Tibial nerve (tissue), 4 donors: ENCODE results near the gene POLE2. TPM values are rescaled to one million over a fixed set of nuclear protein-coding genes. Genes with fewer than 3 reads are reported as not detected.
A peak's percentile ranks its signal among the peaks of the same experiment; 100 is the strongest.
"Not testable (repeated sequence)": the region's sequence is repeated elsewhere in the genome, so short reads cannot be mapped to it uniquely, and the experiment has no call there.

Experiments used
- DNase-seq, 2 donors: peaks; one replicate each; pipeline ENCODE4 v3.0.0-alpha.2; 2019; ENCODE audit warnings: low spot score in 2 of 2
- H3K27ac ChIP-seq, 4 donors: fragments of 200-600 bp; sonication (generic) in 3 of 4; one replicate each; pipeline ENCODE4 v1.5.1; 2017 to 2019; ENCODE audit warnings: mild to moderate bottlenecking in 1 of 4
- H3K27me3 ChIP-seq, 2 donors: fragments of 200-600 bp; sonication (generic) in 1 of 2; one replicate each; pipeline versions ENCODE4 v1.5.1 to v1.6.0; 2017 to 2019
- H3K36me3 ChIP-seq, 3 donors: fragments of 200-600 bp; sonication (generic); one replicate each; pipeline ENCODE4 v1.5.1; 2018 to 2019
- H3K4me1 ChIP-seq, 4 donors: fragments of 200-600 bp; sonication (generic) in 3 of 4; one replicate each; pipeline ENCODE4 v1.5.1; 2017 to 2019
- H3K4me3 ChIP-seq, 4 donors: fragments of 200-600 bp; sonication (generic) in 3 of 4; one replicate each; pipeline ENCODE4 v1.5.1; 2017 to 2019; ENCODE audit warnings: mild to moderate bottlenecking in 1 of 4, moderate library complexity in 1 of 4
- H3K9me3 ChIP-seq, 4 donors: fragments of 200-600 bp; sonication (generic) in 3 of 4; one replicate each; pipeline ENCODE4 v1.5.1; 2017 to 2019
- CTCF ChIP-seq, 5 experiments: fragments of 200-600 bp in 3 of 5; fragments of 450-650 bp in 2 of 5; sonication (generic) in 3 of 5; IDR thresholded peaks; one replicate each; pipeline ENCODE4 v1.5.1; 2016 to 2019; ENCODE audit warnings: antibody characterized with exemption in 5 of 5, mild to moderate bottlenecking in 3 of 5, moderate library complexity in 2 of 5
- EP300 ChIP-seq, 2 donors: sonication (generic); formaldehyde crosslinking; IDR thresholded peaks; one replicate each; pipeline ENCODE4 v1.6.1; 2017; ENCODE audit warnings: antibody characterized with exemption in 2 of 2, mild to moderate bottlenecking in 1 of 2
- POLR2A ChIP-seq, 2 donors: fragments of 450-650 bp; IDR thresholded peaks; one replicate each; pipeline ENCODE4 v1.6.1; 2017; ENCODE audit warnings: antibody characterized with exemption in 2 of 2, mild to moderate bottlenecking in 2 of 2, moderate library complexity in 2 of 2
- WGBS, 2 donors: methylation state at CpG; one replicate each; pipeline ENCODE4 v1.1.5; 2018; 5-methylcytosine and 5-hydroxymethylcytosine counted together
- total RNA-seq, 4 donors: library from RNA; depleted of rRNA; stranded (reverse); fragments of >200 nt; gene quantifications; one replicate each; pipeline ENCODE4 v1.1.0, GENCODE V29; 2016

POLE2 gene
- total RNA-seq, 4 donors from 2014 or later, result 1.1 to 9.6 (median 1.9) TPM

- H3K27me3 ChIP-seq, result no peaks in the 10 kb centered on the region
- H3K4me3 ChIP-seq, result peak overlapping the region; percentile 61 to 98 (median 88)
- peaks cover 0 to 59% (median 29%) of the 10 kb centered on the region in 4 donors for H3K4me1 ChIP-seq
- peak; percentile 34 to 37 for DNase-seq
- no peak for TF ChIP-seq EP300 (IDR thresholded peaks at IDR 0.05)
- no peak for TF ChIP-seq CTCF (IDR thresholded peaks at IDR 0.05)
- no peak for TF ChIP-seq POLR2A (IDR thresholded peaks at IDR 0.05)
- H3K27ac ChIP-seq, result peak overlapping the region; percentile 65 to 96 (median 95)
- no peaks in the 10 kb centered on the region for H3K9me3 ChIP-seq
- WGBS, 2 donors, result 6 to 9% methylated on average over 9 to 23 of the region's 65 CpGs
- peaks cover 0 to 25% (median 8%) of the 10 kb centered on the region in 3 donors for H3K36me3 ChIP-seq
These were observed 66.7 kb downstream of the POLE2 start for GRCh38 chr14:49621114-49621881.

- 1 to 2% methylated on average over 72 to 74 of the region's 85 CpGs for WGBS, 2 donors
- H3K4me3 ChIP-seq, result peak within 1 kb of the TSS; percentile 61 to 98 (median 88)
- peaks cover 0 to 25% (median 8%) of the 10 kb centered on the region in 3 donors for H3K36me3 ChIP-seq
- no peaks in the 10 kb centered on the region for H3K9me3 ChIP-seq
- peaks cover 0 to 59% (median 29%) of the 10 kb centered on the region in 4 donors for H3K4me1 ChIP-seq
- no peaks in the 10 kb centered on the region for H3K27me3 ChIP-seq
- peak; percentile 93 to 94 for DNase-seq
- H3K27ac ChIP-seq, result peak within 1 kb of the TSS; percentile 65 to 96 (median 95)
- peak; percentile 68 to 98 for TF ChIP-seq POLR2A (IDR thresholded peaks at IDR 0.05)
- peak; percentile 67 to 99 for TF ChIP-seq EP300 (IDR thresholded peaks at IDR 0.05)
- TF ChIP-seq CTCF (IDR thresholded peaks at IDR 0.05), result peak in 3 of 5 experiments; percentile 18 to 80 (median 79)
These were observed 67.6 kb downstream of the POLE2 start, which contains the start of the genes MGAT2 and RPL36AL for GRCh38 chr14:49620182-49621113. Gene MGAT2, plus strand, starts transcription at chr14:49620799. Its CDS starts 470 bp downstream, at chr14:49621269. Gene RPL36AL, minus strand, starts transcription at chr14:49620626. Its CDS starts 1,522 bp downstream, at chr14:49619104.

GRCh38 chr14:49619730-49620129 is 68.3 kb downstream of the POLE2 start:
- H3K27ac ChIP-seq, result peak overlapping the region; percentile 65 to 96 (median 95)
- WGBS, 2 donors, result 1% methylated on average over 11 of the region's 11 CpGs
- peak overlapping the region; percentile 61 to 98 (median 88) for H3K4me3 ChIP-seq
- H3K9me3 ChIP-seq, result no peaks in the 10 kb centered on the region
- H3K36me3 ChIP-seq, result peaks cover 0 to 25% (median 8%) of the 10 kb centered on the region in 3 donors
- peaks cover 0 to 59% (median 29%) of the 10 kb centered on the region in 4 donors for H3K4me1 ChIP-seq
- H3K27me3 ChIP-seq, result no peaks in the 10 kb centered on the region
- no peak for DNase-seq
- TF ChIP-seq POLR2A (IDR thresholded peaks at IDR 0.05) (no peak), CTCF (IDR thresholded peaks at IDR 0.05) (no peak), EP300 (IDR thresholded peaks at IDR 0.05) (no peak)

GRCh38 chr14:49619273-49619672 is 68.7 kb downstream of the POLE2 start:
- WGBS, 2 donors, result 69 to 73% methylated on average over 19 of the region's 19 CpGs
- Histone ChIP-seq H3K36me3 (peaks cover 0 to 25% (median 8%) of the 10 kb centered on the region in 3 donors), H3K27ac (peak overlapping the region in 2 of 4 donors; percentile 95 to 96), H3K4me1 (peaks cover 0 to 54% (median 29%) of the 10 kb centered on the region in 4 donors), H3K4me3 (peak overlapping the region; percentile 61 to 98 (median 88))
- not testable (repeated sequence) for H3K9me3 ChIP-seq, H3K27me3 ChIP-seq, DNase-seq

- peaks cover 0 to 41% (median 21%) of the 10 kb centered on the region in 4 donors for H3K4me1 ChIP-seq
- no peak for DNase-seq
- H3K27me3 ChIP-seq, result no peaks in the 10 kb centered on the region
- H3K27ac ChIP-seq, result no peak overlapping the region
- no peaks in the 10 kb centered on the region for H3K9me3 ChIP-seq
- H3K4me3 ChIP-seq, result no peak overlapping the region
- 85 to 93% methylated on average over 6 of the region's 6 CpGs for WGBS, 2 donors
- no peak for TF ChIP-seq POLR2A (IDR thresholded peaks at IDR 0.05)
- no peak for TF ChIP-seq CTCF (IDR thresholded peaks at IDR 0.05)
- TF ChIP-seq EP300 (IDR thresholded peaks at IDR 0.05), result no peak
- peaks cover 0 to 25% (median 8%) of the 10 kb centered on the region in 3 donors for H3K36me3 ChIP-seq
These were observed 70.0 kb downstream of the POLE2 start for GRCh38 chr14:49617852-49618519.
